AML-193 (cell line): ENCODE results near the gene FOXO6.
"Not testable (repeated sequence)": the region's sequence is repeated elsewhere in the genome, so short reads cannot be mapped to it uniquely, and the experiment has no call there.

Experiments
- DNase-seq, 2 experiments: peaks; one replicate each; lab custom pipeline; 2025; lab: John Stamatoyannopoulos, UW

The FOXO6 gene

DNA sequence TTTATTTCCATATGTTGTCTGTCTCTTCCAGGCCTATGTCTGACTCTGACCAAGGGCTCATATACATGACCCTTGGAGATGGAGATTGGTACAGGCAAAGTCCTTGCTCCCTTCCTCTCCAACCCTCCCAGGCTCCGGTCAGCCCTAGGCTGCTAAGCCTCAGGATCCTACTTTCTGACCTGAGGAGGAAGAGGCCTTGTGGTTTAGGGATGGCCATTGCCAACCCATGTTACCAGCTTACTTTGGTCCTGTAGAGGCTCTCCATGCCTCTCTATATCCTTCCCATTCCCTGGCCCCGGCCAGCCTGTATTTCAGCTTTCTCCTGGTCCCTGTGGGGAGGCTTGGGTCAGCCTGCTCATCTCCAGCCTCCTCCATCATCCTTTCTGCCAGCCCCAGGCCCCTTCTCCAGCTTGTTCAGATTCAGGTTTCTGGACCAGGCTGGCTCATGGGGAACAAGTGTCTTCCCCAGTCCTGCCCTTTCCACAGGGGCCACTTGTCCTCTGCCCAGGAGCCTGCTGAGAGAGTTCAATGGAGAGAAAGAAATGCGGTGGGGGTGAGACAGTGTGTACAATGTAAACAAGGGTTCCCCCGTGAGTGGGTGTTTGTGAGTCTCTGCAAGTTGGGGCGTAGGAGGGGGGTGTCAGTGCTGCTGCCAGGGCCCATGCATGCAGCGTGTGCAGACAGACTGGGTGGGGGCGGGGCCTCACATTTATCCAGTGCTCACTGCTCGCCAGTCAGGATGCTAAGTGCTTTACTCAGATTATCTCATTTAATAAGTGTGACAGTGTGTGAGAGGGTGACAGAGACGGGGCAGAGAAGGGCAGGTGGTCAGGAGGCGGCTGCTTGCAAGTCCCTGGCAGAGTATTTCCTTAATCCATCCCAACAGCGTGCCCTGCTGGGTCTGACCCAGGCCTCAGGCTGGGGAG lies 31.3 kb upstream of the FOXO6 start:
- DNase-seq = no peak

DNA sequence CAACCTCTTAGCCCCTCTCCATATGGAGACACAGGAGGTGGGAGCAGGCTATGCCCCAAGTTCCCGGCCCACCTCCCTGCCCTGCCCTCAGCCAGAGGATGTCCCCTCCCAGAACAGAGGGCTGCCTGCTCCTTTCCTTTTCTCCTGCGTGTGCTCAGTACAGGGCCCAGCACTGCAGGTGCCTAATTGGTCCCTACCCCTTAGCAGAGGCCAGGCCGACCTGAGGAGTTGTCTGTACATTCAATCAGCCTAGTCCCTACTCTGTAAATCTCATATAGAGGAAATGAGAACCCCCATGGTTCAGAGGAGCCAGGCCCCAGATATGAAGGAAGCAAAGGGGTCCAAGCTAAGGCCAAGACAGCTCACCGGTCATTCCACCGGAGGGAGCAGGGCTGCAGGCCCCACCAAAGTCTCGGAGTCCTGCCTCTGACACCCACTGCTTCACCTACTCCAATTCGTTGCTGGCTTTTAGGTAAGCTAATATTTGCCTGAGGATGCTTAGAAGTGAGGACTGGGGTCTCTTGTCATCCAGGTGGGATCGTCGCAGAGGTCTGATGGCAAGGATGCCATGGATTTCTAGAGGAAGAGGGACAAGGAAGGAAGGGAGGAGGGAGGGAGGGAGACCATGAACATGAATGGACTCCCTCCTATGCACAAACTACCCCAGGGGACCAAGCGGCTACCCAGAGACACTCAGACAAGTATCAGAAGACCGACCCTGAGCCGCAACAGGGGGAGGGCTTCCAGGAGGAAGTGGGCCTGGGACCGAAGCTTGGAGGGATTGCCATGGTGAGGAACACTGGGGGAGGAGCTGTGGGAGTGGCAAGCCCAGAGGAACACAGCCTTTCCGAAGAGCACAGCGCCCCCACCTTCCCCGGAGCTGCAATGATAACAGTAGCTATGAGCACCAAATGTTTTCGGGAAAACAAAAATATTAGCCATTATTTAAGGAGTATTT lies 30.4 kb upstream of the FOXO6 start:
- DNase-seq = no peak

DNA sequence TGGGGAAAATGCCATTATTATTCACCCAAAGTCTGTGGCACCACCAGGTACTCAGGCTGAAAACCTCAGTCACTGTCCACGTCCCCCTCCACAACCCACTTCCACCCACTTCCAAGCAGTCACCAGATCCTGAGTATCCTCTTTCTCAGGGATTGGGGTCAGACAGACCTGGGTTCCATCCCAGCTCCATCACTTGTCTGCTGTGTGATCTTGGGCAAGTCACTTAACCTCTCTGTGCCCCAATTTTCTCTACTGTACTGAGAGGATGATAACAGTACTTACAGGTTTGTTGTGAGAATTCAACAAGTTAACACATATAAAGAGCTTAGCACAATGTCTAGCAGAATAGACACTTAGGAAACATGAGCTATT lies 29.7 kb upstream of the FOXO6 start:
- DNase-seq = no peak

DNA sequence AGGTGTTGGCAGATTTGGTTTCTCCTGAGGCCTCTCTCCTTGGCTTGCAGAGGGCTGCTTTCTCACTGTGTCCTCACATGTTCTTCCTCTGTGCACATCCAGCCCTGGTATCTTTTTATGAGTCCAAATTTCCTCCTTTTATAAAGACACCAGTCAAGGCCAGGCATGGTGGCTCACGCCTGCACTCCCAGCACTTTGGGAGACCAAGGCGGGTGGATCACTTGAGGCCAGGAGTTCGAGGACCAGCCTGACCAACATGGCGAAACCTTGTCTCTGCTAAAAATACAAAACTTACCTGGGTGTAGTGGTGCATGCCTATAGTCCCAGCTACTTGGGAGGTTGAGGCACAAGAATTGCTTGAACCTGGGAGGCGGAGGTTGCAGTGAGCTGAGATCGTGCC lies 29.1 kb upstream of the FOXO6 start:
- DNase-seq = not testable (repeated sequence)

DNA sequence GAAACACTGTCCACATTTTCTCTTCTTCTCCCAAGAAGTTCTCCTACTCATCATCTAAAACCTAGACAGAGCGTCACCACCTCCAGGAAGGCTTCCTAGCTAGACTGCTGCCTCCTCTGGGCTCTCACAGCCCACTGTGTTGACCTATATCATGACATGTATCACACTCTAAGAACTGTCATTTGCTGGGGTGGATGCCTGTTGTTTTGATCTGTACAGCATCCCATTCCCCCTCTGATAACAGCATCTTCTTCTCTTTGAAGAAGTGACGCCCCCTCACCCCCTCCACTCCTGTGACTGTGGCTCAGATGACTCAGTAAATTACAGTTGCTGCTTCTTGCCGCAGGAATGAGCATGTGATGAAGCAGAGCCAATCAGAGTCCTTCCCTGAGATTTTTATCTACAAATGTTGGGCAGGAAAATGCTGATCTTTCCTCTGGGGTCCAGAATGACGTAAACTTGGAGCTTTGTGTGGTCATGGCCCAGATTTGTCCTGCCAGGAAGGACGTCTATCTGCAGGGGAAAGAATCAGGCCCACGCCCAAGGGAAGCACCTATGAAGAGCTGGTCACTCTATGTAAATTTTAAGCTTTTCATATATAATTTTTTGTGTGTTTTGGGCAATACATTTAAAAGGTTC lies 28.0 kb upstream of the FOXO6 start:
- no peak for DNase-seq

DNA sequence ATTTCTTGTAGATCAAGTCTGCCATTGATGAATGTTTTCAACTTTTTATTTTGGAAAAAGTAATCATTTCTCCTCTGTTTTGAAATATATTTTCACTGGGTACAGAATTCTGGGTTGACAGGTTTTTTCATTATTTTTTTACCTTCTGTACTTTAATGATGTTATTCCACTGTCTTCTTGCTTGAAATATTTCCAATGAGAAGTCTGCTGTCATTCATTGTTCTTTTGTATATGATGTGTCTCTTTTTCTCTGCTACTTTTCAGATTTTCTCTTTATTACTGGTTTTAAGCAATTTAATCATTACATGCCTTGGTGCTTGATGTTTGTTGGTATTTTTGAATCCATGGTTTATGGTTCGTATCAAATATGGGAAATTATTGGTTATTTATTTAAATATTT lies 22.4 kb upstream of the FOXO6 start:
- DNase-seq = no peak

DNA sequence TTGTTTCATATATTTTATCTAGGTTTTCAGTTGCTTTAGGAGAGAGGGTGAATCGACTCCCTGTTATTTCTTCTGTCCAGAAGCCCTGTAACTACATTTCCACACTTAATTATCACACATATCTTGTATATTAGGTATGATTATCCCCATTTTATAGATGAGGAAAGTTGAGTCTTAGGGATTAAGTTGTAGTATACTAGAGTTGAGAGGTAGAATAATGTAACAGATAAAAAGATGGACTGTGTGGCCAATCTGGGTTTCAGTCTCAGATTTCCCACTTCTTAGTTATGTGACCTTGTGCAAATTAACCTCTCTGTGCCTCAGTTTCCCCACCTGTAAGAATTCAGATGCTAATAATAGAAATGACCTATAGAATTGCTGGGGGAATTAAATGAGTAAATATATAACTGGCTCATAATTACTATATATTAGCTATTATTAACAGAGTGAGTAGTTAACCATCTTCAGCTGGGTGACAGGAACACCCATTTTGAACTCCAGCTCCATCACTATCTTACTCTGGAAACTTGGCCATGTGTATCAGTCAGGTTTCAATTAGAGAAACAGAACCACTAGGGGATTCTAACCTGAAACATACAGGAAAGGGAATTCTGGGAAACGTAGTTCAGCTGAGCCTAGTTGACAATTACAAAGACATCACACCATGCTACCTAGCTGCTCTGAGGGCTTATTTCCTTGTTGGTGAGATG lies 20.4 kb upstream of the FOXO6 start:
- no peak for DNase-seq

DNA sequence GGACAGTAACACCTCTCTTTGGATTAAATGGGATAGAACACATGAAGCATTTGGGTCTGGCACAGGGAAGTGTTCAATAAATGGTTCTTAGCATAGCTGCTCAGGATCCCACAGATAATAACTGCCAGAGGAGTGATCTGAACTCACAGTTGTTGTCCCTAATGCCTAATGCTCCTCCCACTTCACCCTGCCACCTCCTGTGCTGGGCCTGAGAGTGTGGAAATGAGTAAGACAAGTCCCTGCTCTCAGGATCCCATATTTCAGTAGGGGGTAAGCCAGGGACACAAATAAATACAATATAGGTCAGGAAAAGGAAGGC lies 19.9 kb upstream of the FOXO6 start:
- DNase-seq = no peak

DNA sequence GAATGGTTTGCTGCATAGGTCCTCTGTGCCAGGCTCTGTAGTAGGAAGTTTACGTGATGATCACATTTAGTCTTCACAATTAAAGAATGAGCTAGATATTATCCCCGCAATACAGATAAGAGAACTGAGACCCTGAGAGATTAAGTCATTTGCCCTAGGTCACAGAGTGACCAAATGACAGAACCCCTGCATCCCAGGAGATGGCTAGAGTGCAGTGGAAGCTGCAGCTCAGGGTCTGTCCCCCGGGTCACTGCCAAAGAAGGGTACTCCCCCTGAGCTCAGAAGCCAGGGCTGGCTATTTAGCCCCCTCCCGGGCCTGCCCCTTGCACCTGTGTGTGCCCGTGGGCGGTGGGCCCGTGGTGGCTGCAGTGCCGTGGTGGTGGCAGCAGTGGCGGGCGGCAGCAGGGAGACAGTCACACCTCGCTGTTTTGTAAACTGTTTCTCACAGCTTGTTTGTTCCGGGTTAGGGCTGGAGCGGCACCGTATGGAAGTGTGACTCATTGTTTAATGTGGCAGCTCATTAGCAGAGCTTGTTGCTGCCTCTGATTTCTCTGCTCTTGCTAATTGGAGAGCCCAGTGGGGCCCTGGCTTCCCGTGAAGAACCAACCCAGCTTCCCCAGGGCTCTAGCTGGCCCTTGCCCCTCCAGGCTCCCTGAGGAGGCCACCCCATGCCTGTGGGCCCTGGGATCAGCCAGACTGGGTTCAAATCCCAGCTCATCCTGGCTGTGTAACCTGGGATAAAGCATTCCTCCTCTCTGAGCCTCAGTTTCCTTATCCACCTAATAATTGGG lies 19.3 kb upstream of the FOXO6 start:
- no peak for DNase-seq

DNA sequence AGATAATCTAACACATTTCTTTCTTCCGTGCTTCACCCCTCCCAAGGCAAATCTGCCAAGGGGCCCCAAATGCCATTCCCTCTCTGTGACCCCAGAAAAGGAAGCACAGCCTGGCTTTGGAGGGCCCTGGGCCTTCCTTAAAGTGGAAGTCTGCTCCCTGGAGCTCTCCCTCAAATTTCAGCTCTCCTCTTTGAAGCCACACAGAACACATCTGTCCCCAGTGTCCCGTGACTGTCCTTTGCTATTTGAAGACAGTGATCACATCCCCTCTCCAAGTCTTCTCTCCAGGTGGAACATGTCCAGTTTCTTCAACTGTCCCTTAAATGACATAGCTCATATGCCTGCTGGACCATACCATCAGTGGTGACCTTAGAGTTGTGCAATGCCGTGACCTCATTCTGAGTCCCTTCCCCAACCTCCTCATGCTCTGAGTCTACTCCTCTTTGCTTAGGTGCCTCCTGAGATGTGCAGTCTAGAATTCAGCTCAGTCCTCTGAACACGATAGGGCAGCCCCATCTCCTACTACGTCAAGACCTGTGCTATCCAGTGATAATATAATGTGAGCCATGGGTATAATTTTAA lies 18.4 kb upstream of the FOXO6 start:
- DNase-seq = no peak

DNA sequence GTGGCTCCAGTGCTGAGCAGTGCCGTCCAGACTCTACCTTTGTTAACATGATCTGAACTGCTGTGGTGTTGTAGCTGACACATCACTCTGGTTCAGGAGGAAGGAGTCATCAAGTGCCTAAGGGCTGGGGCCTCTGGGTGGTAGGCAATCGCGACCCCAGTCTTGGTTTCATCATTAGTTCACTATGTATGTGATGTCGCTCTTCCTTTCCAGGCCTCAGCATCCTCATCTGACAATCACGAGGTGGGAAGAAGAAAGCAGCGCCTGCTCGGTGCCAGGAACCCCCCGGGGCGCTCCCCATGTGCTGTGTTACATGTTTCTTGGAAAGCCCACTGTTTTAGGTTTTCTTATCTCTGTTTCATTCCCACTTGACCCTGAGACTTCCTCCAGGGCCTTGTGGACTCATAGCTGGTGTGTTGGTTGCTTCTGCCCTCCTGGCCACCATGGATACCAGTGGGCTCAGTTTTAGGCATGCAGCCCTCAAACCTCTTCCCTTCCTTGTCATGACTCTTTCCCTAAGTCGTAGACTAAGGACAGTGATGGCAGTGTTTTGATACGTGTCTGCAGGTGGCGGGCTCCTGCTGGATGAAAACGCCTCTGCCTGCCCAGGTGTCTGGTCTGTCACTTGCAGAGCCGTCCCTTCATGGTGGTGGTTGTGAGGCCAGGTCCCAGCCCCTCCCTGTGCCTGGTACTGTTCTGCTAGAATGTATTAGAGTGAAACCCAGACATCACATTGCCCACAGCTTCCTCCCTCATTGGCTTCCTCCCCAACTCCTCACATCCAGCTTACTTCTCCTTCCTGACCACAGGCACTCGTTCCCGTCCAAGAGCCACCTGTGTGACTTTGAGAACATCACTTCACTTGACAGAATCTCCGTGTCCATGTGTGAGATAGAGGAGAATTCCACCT lies 17.2 kb upstream of the FOXO6 start:
- no peak for DNase-seq

DNA sequence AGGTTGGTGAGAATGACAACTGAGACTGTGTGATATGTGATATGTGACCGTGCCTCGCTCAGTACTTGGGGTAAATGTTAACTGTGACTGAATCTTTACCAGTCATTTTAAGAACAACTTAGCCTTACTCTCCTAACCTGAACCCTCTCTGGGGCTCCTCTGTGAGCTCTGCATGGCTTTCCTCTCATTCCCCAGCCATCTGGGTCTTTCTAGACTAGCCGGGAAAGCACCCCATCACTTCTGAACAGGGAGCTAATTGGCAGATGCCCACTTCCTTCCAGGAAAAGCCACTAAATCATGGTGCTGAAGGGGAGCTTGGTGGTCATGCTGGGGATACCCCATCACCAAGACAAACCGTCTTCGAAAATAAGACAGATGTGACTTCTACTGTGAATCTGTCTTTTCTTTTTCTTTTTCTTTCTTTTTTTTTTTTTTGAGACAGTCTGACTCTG lies 16.5 kb upstream of the FOXO6 start:
- DNase-seq = no peak

DNA sequence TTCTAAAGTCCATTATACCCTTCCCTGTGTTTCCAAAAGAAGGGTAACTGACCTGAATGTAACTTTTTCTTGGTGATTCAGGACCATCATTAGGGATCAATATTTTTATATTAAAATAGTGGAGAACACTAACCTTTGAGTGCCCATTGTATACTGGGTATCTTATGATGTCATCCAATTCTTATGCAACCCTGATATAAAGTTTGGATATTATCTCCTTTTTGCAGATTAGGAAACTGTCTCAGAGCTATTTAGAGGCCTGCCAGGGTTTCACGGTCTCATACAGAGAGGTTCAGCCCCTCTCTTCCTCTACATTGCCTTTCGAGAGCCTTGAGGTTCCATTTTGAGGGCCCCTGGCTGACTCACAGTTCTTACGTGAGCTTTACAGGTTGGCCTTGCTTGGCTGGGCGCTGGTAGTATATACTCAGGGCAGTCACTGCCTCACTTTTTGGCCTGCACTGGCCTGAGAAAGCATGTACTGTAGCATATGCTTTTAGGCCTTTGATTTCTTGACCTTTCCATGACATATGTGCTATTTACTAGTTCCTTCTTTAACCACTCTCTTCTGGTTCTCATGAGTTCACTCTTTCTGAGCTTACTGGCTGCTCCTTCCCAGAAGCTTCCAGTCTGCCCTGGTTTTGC lies 15.7 kb upstream of the FOXO6 start:
- DNase-seq = no peak

DNA sequence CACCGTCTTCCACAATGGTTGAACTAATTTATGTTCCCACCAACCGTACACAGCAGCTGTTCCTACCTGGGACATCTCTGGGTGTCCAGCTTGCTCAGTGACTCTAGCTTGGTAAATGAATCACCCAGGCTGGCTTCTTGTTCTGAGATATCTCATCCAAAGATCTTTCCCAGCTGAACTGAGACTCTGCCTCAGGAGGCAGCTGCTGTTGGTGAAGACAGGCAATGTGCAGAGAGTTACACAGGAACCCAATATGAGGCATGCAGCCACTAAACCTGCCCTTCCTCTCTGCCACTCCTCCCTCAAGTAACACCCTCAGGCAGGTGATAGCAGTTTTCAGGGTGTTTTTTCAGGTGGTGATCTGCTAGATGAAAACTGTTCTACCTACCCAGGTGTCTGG lies 14.0 kb upstream of the FOXO6 start:
- DNase-seq = no peak

DNA sequence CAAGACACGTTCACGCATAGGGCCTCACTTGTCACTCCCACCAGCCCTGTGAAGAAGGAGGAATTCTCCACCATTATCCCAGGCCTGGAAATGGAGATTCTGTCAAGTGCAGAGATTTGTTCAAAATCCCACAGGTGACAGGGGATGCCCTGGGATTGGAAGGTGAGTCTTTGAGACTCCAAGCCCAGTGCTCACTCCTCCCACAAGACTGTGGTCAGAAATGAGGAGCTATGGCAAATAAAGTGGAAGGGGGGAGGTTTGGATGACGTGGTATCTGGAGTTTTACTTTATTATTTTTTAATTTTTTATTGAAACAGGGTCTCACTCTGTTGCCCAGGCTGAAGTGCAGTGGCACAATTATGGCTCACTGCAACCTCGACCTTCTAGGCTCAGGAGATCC lies 12.8 kb upstream of the FOXO6 start:
- no peak for DNase-seq

DNA sequence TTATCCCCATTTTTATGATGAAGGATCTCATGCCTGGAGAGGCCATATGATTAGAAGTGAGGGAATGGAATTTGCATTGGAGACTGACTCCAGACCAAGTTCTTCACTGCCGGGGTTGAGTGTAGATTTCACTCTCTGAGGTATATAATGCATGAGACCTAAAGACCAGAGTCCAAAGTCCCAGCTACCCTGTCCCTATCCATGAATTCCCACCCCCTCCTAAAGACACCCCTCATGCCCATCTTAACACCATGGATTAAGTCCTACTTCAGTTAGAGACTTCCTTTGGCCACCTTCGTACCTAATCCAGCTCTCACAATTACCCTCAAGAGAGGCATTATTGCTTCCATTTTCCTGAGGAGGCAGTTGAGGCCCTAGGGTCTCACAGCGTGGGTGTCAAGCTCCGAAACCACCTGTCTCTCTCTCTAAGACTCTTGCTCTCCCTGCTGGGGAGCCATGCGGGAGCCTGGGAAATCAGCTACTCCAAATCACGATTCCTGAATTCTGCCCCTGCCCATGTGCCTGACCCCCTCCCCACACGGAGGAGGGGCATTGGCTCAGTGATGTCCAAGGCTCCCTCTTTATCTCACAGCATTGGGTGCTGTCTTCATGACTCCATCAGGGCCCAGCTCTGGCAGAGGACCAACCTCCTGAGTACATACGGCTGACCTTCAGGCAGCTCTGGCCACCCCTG lies 11.7 kb upstream of the FOXO6 start:
- DNase-seq = no peak

DNA sequence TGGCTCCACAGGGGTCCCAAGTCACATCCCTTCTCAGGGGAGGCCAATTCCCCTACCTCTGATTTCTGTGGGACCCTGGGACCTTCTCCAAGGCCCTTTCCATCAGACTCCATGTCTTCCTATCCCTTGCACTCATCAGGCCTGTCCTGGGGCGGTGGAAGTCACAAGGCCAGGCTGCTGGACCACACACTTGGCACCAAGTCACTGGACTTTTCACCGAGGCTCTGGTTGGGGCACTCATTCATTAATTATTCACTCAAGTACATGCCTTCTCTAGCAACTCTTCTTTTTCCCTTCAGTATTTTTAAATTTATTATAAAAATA lies 11.2 kb upstream of the FOXO6 start:
- no peak for DNase-seq

DNA sequence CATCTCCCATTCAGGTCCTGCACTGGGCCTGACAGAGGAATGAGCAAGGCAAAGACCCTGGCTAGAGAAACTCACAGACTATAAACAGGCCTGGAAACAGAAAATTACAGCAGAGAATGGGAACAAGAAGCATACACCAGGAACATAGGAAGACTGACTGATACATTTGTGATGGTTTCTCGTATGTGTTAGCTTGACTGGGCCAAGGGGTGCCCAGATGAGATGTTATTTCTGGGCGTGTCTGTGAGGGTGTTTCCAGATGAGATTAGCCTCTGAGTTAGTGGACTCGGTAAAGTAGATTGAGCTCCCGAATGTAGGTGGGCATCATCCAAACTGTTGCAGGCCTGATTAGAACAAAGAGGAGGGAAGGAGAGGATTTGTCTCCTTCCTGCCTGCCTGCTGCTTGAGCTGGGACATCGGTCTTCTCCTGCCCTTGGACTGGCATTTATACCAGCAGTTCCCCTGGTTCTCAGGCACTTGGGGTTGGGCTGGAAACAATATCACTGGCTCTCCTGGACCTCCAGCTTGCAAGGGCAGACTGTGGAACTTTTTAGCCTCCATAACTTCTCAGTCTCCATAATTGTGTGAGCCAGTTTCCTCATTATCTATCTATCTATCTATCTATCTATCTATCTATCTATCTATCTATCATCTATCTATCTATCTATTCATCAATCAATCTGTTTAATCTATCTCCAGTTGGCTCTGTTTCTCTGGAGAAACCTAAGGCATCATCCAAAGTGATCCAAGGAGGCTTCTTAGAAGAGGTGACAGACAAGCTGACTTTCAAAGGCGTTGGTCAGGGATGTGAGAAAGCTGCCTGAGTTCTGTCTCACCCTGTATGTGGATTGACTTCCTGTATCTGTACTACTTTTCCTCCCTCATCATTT lies 9.7 kb upstream of the FOXO6 start:
- no peak for DNase-seq
